Colon (tissue), 2 donors: ENCODE measurements around the gene FKBP5.
"Not testable (repeated sequence)": the region's sequence is repeated elsewhere in the genome, so short reads cannot be mapped to it uniquely, and the experiment has no call there.

Source experiments
- FAIRE-seq: peaks from 2 replicates; lab custom pipeline; 2012; peaks lifted over from hg19 to GRCh38; lab: Jason Lieb, UNC
- donor health status: control.
- donor health status: control.

The FKBP5 gene

GRCh38 chr6:35688605-35689322 is at the start of gene FKBP5:
Gene FKBP5 (minus strand): TSS chr6:35688915. CDS start chr6:35642824, 46,091 bp downstream.
- FAIRE-seq, result no peak

- FAIRE-seq, result no peak
Observed at GRCh38 chr6:35737413-35738211, 48.9 kb upstream of the FKBP5 start.

GRCh38 chr6:35736982-35737412 is 48.3 kb upstream of the FKBP5 start, which contains the start of gene ARMC12:
Gene ARMC12 (plus strand): TSS chr6:35737032. CDS start chr6:35737109, 77 bp downstream.
- FAIRE-seq, result no peak

GRCh38 chr6:35736253-35736894 is 47.7 kb upstream of the FKBP5 start:
- no peak for FAIRE-seq

- no peak for FAIRE-seq
Observed at GRCh38 chr6:35735452-35735851, 46.7 kb upstream of the FKBP5 start.

GRCh38 chr6:35734319-35734718 is 45.6 kb upstream of the FKBP5 start:
- FAIRE-seq, result not testable (repeated sequence)

- FAIRE-seq, result no peak
Observed at GRCh38 chr6:35733633-35734032, 44.9 kb upstream of the FKBP5 start.

GRCh38 chr6:35731736-35732532 is 43.2 kb upstream of the FKBP5 start:
- no peak for FAIRE-seq

- no peak for FAIRE-seq
Observed at GRCh38 chr6:35731414-35731735, 42.7 kb upstream of the FKBP5 start.

- FAIRE-seq, result no peak
Observed at GRCh38 chr6:35730745-35731413, 42.2 kb upstream of the FKBP5 start.

GRCh38 chr6:35729722-35730121 is 41.0 kb upstream of the FKBP5 start:
- no peak for FAIRE-seq

GRCh38 chr6:35728683-35729678 is 40.3 kb upstream of the FKBP5 start:
- no peak for FAIRE-seq

- no peak for FAIRE-seq
Observed at GRCh38 chr6:35727935-35728682, 39.4 kb upstream of the FKBP5 start.

- FAIRE-seq, result no peak
Observed at GRCh38 chr6:35727231-35727934, 38.7 kb upstream of the FKBP5 start.

- FAIRE-seq, result no peak
Observed at GRCh38 chr6:35725721-35726438, 37.2 kb upstream of the FKBP5 start.

GRCh38 chr6:35725081-35725708 is 36.5 kb upstream of the FKBP5 start:
- FAIRE-seq, result no peak

GRCh38 chr6:35724471-35724870 is 35.8 kb upstream of the FKBP5 start:
- FAIRE-seq, result no peak

GRCh38 chr6:35724059-35724458 is 35.3 kb upstream of the FKBP5 start:
- no peak for FAIRE-seq
